BLaER1 treated with 17β-estradiol and CSF1 and Interleukin-3, amounts not matched to agents 10 nM and 100 nM (cell line): ENCODE results near the gene GABRA5.

Source experiments
- H3K27ac ChIP-seq, 11 experiments: shearing (Covaris generic); formaldehyde crosslinking; 2 replicates each; pipeline ENCODE4 v1.8.1; 2022
- H3K27me3 ChIP-seq, 11 experiments: shearing (Covaris generic); formaldehyde crosslinking; 2 replicates each; pipeline ENCODE4 v1.8.1; 2022
- H3K36me3 ChIP-seq, 11 experiments: shearing (Covaris generic); formaldehyde crosslinking; 2 replicates each; pipeline ENCODE4 v1.8.1; 2022
- H3K4me1 ChIP-seq, 10 experiments: shearing (Covaris generic); formaldehyde crosslinking; 2 replicates each; pipeline ENCODE4 v1.8.1; 2022
- H3K4me2 ChIP-seq, 11 experiments: shearing (Covaris generic); formaldehyde crosslinking; 2 replicates each; pipeline ENCODE4 v1.8.1; 2022
- H3K4me3 ChIP-seq, 10 experiments: shearing (Covaris generic); formaldehyde crosslinking; 2 replicates each; pipeline ENCODE4 v1.8.1; 2022
- H3K9ac ChIP-seq, 11 experiments: shearing (Covaris generic); formaldehyde crosslinking; 2 replicates each; pipeline ENCODE4 v1.8.1; 2022
- H3K9me3 ChIP-seq, 11 experiments: shearing (Covaris generic); formaldehyde crosslinking; replicated peaks in 1 of 11; 2 replicates each; pipeline ENCODE4 v1.8.1; 2022
- H4K20me1 ChIP-seq, 11 experiments: shearing (Covaris generic); formaldehyde crosslinking; 2 replicates each; pipeline ENCODE4 v1.8.1; 2022
- Cebpa-rat ChIP-seq, 11 experiments: shearing (Covaris generic); IDR thresholded peaks; 2 replicates each; pipeline ENCODE4 v1.8.1; 2022

Gene GABRA5

GRCh38 chr15:26870346-26870745 is 3.5 kb downstream of the GABRA5 start:
- H3K9me3 ChIP-seq = peaks cover 0 to 10% (median 0%) of the 10 kb centered on the region in 11 experiments; a peak in 3 of 22 replicates
- no peak for TF ChIP-seq Cebpa-rat (IDR thresholded peaks at IDR 0.05)
- peaks cover 0 to 10% (median 0%) of the 10 kb centered on the region in 10 experiments; a peak in 4 of 20 replicates for H3K4me1 ChIP-seq
- H3K4me3 ChIP-seq = no peak overlapping the region
- H3K27me3 ChIP-seq = peaks cover 16 to 20% (median 17%) of the 10 kb centered on the region in 11 experiments; a peak in 21 of 22 replicates
- no peak overlapping the region for H3K27ac ChIP-seq
- no peaks in the 10 kb centered on the region for H4K20me1 ChIP-seq
- H3K9ac ChIP-seq = no peak overlapping the region
- H3K4me2 ChIP-seq = peak overlapping the region in 2 of 11 experiments; percentile 28 to 29; a peak in 2 of 22 replicates
- H3K36me3 ChIP-seq = no peaks in the 10 kb centered on the region

- TF ChIP-seq Cebpa-rat (IDR thresholded peaks at IDR 0.05) = no peak
- H3K4me2 ChIP-seq = no peak overlapping the region
- no peaks in the 10 kb centered on the region for H3K36me3 ChIP-seq
- no peak overlapping the region for H3K27ac ChIP-seq
- H3K27me3 ChIP-seq = peaks cover 4 to 8% (median 6%) of the 10 kb centered on the region in 11 experiments; a peak in 21 of 22 replicates
- no peak overlapping the region for H3K9ac ChIP-seq
- H4K20me1 ChIP-seq = no peaks in the 10 kb centered on the region
- peaks cover 0 to 9% (median 0%) of the 10 kb centered on the region in 11 experiments; a peak in 3 of 22 replicates for H3K9me3 ChIP-seq
- no peak overlapping the region for H3K4me3 ChIP-seq
- peaks cover 0 to 5% (median 0%) of the 10 kb centered on the region in 10 experiments; a peak in 4 of 20 replicates for H3K4me1 ChIP-seq
Observed at GRCh38 chr15:26872206-26872605, 5.3 kb downstream of the GABRA5 start.

GRCh38 chr15:26873846-26874245 is 7.0 kb downstream of the GABRA5 start:
- no peak overlapping the region for H3K4me3 ChIP-seq
- H3K36me3 ChIP-seq = no peaks in the 10 kb centered on the region
- H4K20me1 ChIP-seq = no peaks in the 10 kb centered on the region
- H3K4me2 ChIP-seq = no peak overlapping the region
- H3K27me3 ChIP-seq = no peaks in the 10 kb centered on the region
- no peaks in the 10 kb centered on the region for H3K9me3 ChIP-seq
- H3K4me1 ChIP-seq = peaks cover 0 to 5% (median 0%) of the 10 kb centered on the region in 10 experiments; a peak in 4 of 20 replicates
- no peak overlapping the region for H3K27ac ChIP-seq
- H3K9ac ChIP-seq = no peak overlapping the region
- TF ChIP-seq Cebpa-rat (IDR thresholded peaks at IDR 0.05) = no peak

GRCh38 chr15:26874774-26875475 is 8.1 kb downstream of the GABRA5 start:
- peaks cover 0 to 5% (median 0%) of the 10 kb centered on the region in 10 experiments; a peak in 4 of 20 replicates for H3K4me1 ChIP-seq
- no peaks in the 10 kb centered on the region for H3K27me3 ChIP-seq
- H3K36me3 ChIP-seq = no peaks in the 10 kb centered on the region
- H3K4me3 ChIP-seq = no peak overlapping the region
- no peak overlapping the region for H3K4me2 ChIP-seq
- no peak for TF ChIP-seq Cebpa-rat (IDR thresholded peaks at IDR 0.05)
- H3K9ac ChIP-seq = no peak overlapping the region
- no peaks in the 10 kb centered on the region for H3K9me3 ChIP-seq
- H4K20me1 ChIP-seq = no peaks in the 10 kb centered on the region; a peak in 1 of 22 replicates
- H3K27ac ChIP-seq = no peak overlapping the region

GRCh38 chr15:26875476-26875850 is 8.6 kb downstream of the GABRA5 start:
- Histone ChIP-seq H3K4me3 (no peak overlapping the region), H3K27me3 (no peaks in the 10 kb centered on the region), H3K4me1 (peaks cover 0 to under 1% (median 0%) of the 10 kb centered on the region in 10 experiments; a peak in 4 of 20 replicates), H3K9ac (no peak overlapping the region), H4K20me1 (no peaks in the 10 kb centered on the region; a peak in 1 of 22 replicates), H3K36me3 (no peaks in the 10 kb centered on the region), H3K9me3 (no peaks in the 10 kb centered on the region), H3K27ac (no peak overlapping the region), H3K4me2 (no peak overlapping the region)
- no peak for TF ChIP-seq Cebpa-rat (IDR thresholded peaks at IDR 0.05)

- H3K4me2 ChIP-seq = no peak overlapping the region
- H3K9ac ChIP-seq = no peak overlapping the region
- no peaks in the 10 kb centered on the region for H3K9me3 ChIP-seq
- TF ChIP-seq Cebpa-rat (IDR thresholded peaks at IDR 0.05) = no peak
- H3K27ac ChIP-seq = no peak overlapping the region
- H4K20me1 ChIP-seq = no peaks in the 10 kb centered on the region; a peak in 1 of 22 replicates
- H3K27me3 ChIP-seq = no peaks in the 10 kb centered on the region
- H3K36me3 ChIP-seq = no peaks in the 10 kb centered on the region
- H3K4me3 ChIP-seq = no peak overlapping the region
- no peaks in the 10 kb centered on the region for H3K4me1 ChIP-seq
Observed at GRCh38 chr15:26877831-26878230, 11.0 kb downstream of the GABRA5 start.

- H3K9me3 ChIP-seq = no peaks in the 10 kb centered on the region
- TF ChIP-seq Cebpa-rat (IDR thresholded peaks at IDR 0.05) = no peak
- H3K27ac ChIP-seq = no peak overlapping the region
- peaks cover 0 to 3% (median 0%) of the 10 kb centered on the region in 10 experiments; a peak in 1 of 20 replicates for H3K4me1 ChIP-seq
- H3K27me3 ChIP-seq = no peaks in the 10 kb centered on the region
- no peaks in the 10 kb centered on the region for H3K36me3 ChIP-seq
- H3K9ac ChIP-seq = no peak overlapping the region
- H3K4me3 ChIP-seq = no peak overlapping the region
- H4K20me1 ChIP-seq = no peaks in the 10 kb centered on the region; a peak in 1 of 22 replicates
- H3K4me2 ChIP-seq = no peak overlapping the region
Observed at GRCh38 chr15:26879706-26880105, 12.8 kb downstream of the GABRA5 start.

GRCh38 chr15:26882112-26882511 is 15.2 kb downstream of the GABRA5 start:
- Histone ChIP-seq H3K4me3 (no peak overlapping the region), H3K27me3 (no peaks in the 10 kb centered on the region), H3K4me1 (peaks cover 0 to 3% (median 0%) of the 10 kb centered on the region in 10 experiments; a peak in 1 of 20 replicates), H3K36me3 (no peaks in the 10 kb centered on the region), H4K20me1 (no peaks in the 10 kb centered on the region; a peak in 1 of 22 replicates), H3K9me3 (no peaks in the 10 kb centered on the region), H3K9ac (no peak overlapping the region), H3K4me2 (no peak overlapping the region), H3K27ac (no peak overlapping the region)
- no peak for TF ChIP-seq Cebpa-rat (IDR thresholded peaks at IDR 0.05)

- no peak for TF ChIP-seq Cebpa-rat (IDR thresholded peaks at IDR 0.05)
- Histone ChIP-seq H3K4me3 (no peak overlapping the region), H3K4me2 (no peak overlapping the region), H3K9ac (no peak overlapping the region), H3K36me3 (no peaks in the 10 kb centered on the region), H4K20me1 (no peaks in the 10 kb centered on the region; a peak in 1 of 22 replicates), H3K27me3 (no peaks in the 10 kb centered on the region), H3K27ac (no peak overlapping the region), H3K9me3 (no peaks in the 10 kb centered on the region), H3K4me1 (peaks cover 0 to 3% (median 0%) of the 10 kb centered on the region in 10 experiments; a peak in 1 of 20 replicates)
Observed at GRCh38 chr15:26882616-26883365, 15.9 kb downstream of the GABRA5 start.
